Measurements from ENCODE around the gene CASD1.

DNA sequence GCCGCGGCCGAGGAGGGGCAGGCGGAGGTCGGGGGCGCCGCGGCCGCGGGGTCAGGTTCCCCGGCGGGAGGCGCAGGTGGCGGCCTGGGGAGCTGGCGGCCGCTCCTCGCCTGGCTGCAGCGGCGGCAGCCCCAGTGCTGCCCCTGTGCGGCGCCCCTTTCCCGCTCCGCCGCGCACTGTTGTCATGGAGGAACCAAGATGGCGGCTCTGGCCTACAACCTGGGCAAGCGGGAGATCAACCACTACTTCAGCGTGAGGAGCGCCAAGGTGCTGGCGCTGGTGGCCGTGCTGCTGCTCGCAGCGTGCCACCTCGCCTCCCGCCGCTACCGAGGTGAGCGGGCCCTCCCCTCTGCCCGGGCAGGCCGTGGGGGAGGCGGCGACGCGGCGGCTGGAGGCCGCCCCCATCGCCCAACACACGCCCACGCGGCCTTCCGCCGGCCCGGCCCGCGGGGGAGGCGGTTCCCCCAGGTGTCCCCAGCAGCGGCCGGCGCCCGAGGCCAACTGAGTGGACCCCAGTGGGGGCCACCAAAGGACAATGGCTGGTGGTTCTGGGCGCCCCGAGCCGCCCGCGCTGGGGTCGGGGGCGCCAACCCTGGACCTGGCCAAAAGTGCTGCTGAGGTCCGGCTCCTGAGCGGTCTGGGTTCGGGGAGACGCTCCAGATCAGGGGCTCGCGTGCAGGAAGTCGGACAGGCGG lies 425 bp downstream of the CASD1 start:
- no peak for TF ChIP-seq SNAI2 (CRISPR knock-in tag; IDR thresholded peaks at IDR 0.05)
- TF ChIP-seq TSHZ2 (CRISPR knock-in tag; IDR thresholded peaks at IDR 0.05): no peak
- no peak for TF ChIP-seq RARB (CRISPR knock-in tag; IDR thresholded peaks at IDR 0.05)
- no peak; the same call in 1 of the 2 replicates for TF ChIP-seq ZFP3 (CRISPR knock-in tag; IDR thresholded peaks at IDR 0.05)
- TF ChIP-seq ZFP30 (CRISPR knock-in tag; IDR thresholded peaks at IDR 0.05): no peak
- no peak for TF ChIP-seq PATZ1 (CRISPR knock-in tag; IDR thresholded peaks at IDR 0.05; ENCODE audit: borderline replicate concordance)
- no peak for TF ChIP-seq TCF4 (CRISPR knock-in tag; IDR thresholded peaks at IDR 0.05; ENCODE audit: borderline replicate concordance)
- TF ChIP-seq BACH2 (CRISPR knock-in tag; IDR thresholded peaks at IDR 0.05; ENCODE audit: borderline replicate concordance): no peak
- TF ChIP-seq TOX (CRISPR knock-in tag; IDR thresholded peaks at IDR 0.05; ENCODE audit: borderline replicate concordance): no peak
- TF ChIP-seq, protein P1, sequence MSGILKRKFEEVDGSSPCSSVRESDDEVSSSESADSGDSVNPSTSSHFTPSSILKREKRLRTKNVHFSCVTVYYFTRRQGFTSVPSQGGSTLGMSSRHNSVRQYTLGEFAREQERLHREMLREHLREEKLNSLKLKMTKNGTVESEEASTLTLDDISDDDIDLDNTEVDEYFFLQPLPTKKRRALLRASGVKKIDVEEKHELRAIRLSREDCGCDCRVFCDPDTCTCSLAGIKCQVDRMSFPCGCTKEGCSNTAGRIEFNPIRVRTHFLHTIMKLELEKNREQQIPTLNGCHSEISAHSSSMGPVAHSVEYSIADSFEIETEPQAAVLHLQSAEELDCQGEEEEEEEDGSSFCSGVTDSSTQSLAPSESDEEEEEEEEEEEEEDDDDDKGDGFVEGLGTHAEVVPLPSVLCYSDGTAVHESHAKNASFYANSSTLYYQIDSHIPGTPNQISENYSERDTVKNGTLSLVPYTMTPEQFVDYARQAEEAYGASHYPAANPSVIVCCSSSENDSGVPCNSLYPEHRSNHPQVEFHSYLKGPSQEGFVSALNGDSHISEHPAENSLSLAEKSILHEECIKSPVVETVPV (CRISPR knock-in tag; IDR thresholded peaks at IDR 0.05): no peak
- TF ChIP-seq, protein P2, sequence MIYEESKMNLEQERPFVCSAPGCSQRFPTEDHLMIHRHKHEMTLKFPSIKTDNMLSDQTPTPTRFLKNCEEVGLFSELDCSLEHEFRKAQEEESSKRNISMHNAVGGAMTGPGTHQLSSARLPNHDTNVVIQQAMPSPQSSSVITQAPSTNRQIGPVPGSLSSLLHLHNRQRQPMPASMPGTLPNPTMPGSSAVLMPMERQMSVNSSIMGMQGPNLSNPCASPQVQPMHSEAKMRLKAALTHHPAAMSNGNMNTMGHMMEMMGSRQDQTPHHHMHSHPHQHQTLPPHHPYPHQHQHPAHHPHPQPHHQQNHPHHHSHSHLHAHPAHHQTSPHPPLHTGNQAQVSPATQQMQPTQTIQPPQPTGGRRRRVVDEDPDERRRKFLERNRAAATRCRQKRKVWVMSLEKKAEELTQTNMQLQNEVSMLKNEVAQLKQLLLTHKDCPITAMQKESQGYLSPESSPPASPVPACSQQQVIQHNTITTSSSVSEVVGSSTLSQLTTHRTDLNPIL (CRISPR knock-in tag; IDR thresholded peaks at IDR 0.05; ENCODE audit: low read depth): no peak
- no peak for TF ChIP-seq ESRRG (CRISPR knock-in tag; IDR thresholded peaks at IDR 0.05)
- TF ChIP-seq ZNF70 (CRISPR knock-in tag; IDR thresholded peaks at IDR 0.05): no peak
- TF ChIP-seq GLIS3 (CRISPR knock-in tag; IDR thresholded peaks at IDR 0.05): no peak
